Heart left ventricle (tissue), 16 donors: ENCODE measurements around the gene NOS2. TPM values are rescaled to one million over a fixed set of nuclear protein-coding genes. Genes with fewer than 3 reads are reported as not detected.
"Not testable (repeated sequence)": the region's sequence is repeated elsewhere in the genome, so short reads cannot be mapped to it uniquely, and the experiment has no call there.

Experiments
- ATAC-seq, 4 donors: fragments of 200-7000 bp; cut with Tn5 transposase; one replicate each; pipeline ENCODE4 v1.9.1; 2020 to 2022; ENCODE audit warnings: moderate library complexity in 4 of 4, mild to moderate bottlenecking in 3 of 4, moderate number of reproducible peaks in 1 of 4
- DNase-seq, 5 donors: peaks; one replicate each; pipeline ENCODE4 v3.0.0-alpha.2; 2020
- H3K27ac ChIP-seq, 12 donors: fragments of 200-600 bp; sonication (generic) in 4 of 12; one replicate each; pipeline versions ENCODE4 v1.5.0 to v1.8.0; 2016 to 2022; ENCODE audit warnings: mild to moderate bottlenecking in 2 of 12
- H3K27me3 ChIP-seq, 9 donors: fragments of 200-600 bp; sonication (generic) in 2 of 9; one replicate each; pipeline versions ENCODE4 v1.5.1 to v1.8.0; 2016 to 2022; ENCODE audit warnings: mild to moderate bottlenecking in 3 of 9
- H3K36me3 ChIP-seq, 9 donors: fragments of 200-600 bp; sonication (generic) in 2 of 9; one replicate each; pipeline versions ENCODE4 v1.5.0 to v1.8.0; 2018 to 2022; ENCODE audit warnings: mild to moderate bottlenecking in 2 of 9
- H3K4me1 ChIP-seq, 12 donors: fragments of 200-600 bp; sonication (generic) in 4 of 12; one replicate each; pipeline versions ENCODE4 v1.5.0 to v1.8.0; 2016 to 2022; ENCODE audit warnings: mild to moderate bottlenecking in 3 of 12
- H3K4me3 ChIP-seq, 12 donors: fragments of 200-600 bp; sonication (generic) in 4 of 12; one replicate each; pipeline versions ENCODE4 v1.5.0 to v1.8.0; 2017 to 2022; ENCODE audit warnings: mild to moderate bottlenecking in 9 of 12, moderate library complexity in 4 of 12
- H3K9me3 ChIP-seq, 12 donors: fragments of 200-600 bp; sonication (generic) in 4 of 12; one replicate each; pipeline versions ENCODE4 v1.5.0 to v1.8.0; 2016 to 2022; ENCODE audit warnings: mild to moderate bottlenecking in 1 of 12
- POLR2A ChIP-seq, 2 donors: fragments of 450-650 bp; IDR thresholded peaks; one replicate each; pipeline ENCODE4 v1.6.1; 2017; ENCODE audit warnings: antibody characterized with exemption in 2 of 2, mild to moderate bottlenecking in 2 of 2, moderate library complexity in 2 of 2
- WGBS, 4 donors: extraction: QIAGEN DNeasy Blood & Tissue Kit in 2 of 4; methylation state at CpG; one replicate each; pipeline versions ENCODE4 v1.1.5 to v1.1.7; 2013 to 2018; 5-methylcytosine and 5-hydroxymethylcytosine counted together
- intact Hi-C, 10 donors: fragments of 100-400 bp; cut with DNase I; formaldehyde crosslinking; loops; one replicate each; pipeline versions ENCODE4 v1.11.1 to v1.14.2; 2022
- long read RNA-seq, 3 donors: library from polyadenylated mRNA; unstranded; transcript quantifications; one replicate each; pipeline ENCODE4 v2.0.0, GENCODE V29; 2020 to 2021
- polyA plus RNA-seq, 2 donors: library from polyadenylated mRNA; stranded (reverse); fragments of 200-250 nt; gene quantifications; one replicate each; pipeline ENCODE4 v1.2.3, GENCODE V29; 2013
- total RNA-seq, 9 donors: library from RNA; depleted of rRNA in 2 of 9; stranded (reverse); fragments of >200 nt in 2 of 9; fragmentation: NEBNext Ultra II Directional in 3 of 9; extraction: Animal tissue kit (Norgen Biotek cat#: 25700) in 3 of 9; gene quantifications; one replicate each; pipeline versions ENCODE4 v1.1.0 to v1.2.4, GENCODE V29; 2016 to 2023
- TF ChIP-seq, protein P1 (sequence below), 12 donors: fragments of 200-600 bp; sonication (generic) in 4 of 12; IDR thresholded peaks; one replicate each; pipeline versions ENCODE4 v1.5.0 to v1.8.0; 2018 to 2022; ENCODE audit warnings: antibody characterized with exemption in 12 of 12, mild to moderate bottlenecking in 5 of 12
- donor health status: ischemic (EF 13 %, LVEDD 7.1; RV severe dilation, severe dysfunction).
- donor health status: healthy with polysubstance abuse.
- donor health status: DM: no; HTN: yes; CAD: no.
- donor health status: DM: no; HTN: no; CAD: no.
- donor health status: ischemic (EF 25% LVEDD 6.9; RV normal size, moderate dysfunction).
- donor health status: ischemic (EF 25% LVEDD 5.7; RV mildly dilated, moderate dysfunction).
- donor health status: healthy.
- donor health status: DM: yes; HTN: yes; CAD: no.
- donor health status: ischemic (EF 35%, LVEDD 5.7; RV mildly dilated, moderate dysfunction).
- donor health status: nonischemic (EF 11% LVEDD 7.7; RV severe dilation, severe dysfunction).
- donor health status: DM: yes; HTN: yes; CAD: no.
- donor health status: PGD.
- donor health status: ischemic (EF 29% LVEDD 5.4; RV normal size, mild dysfunction).
- donor health status: nonischemic (EF 23%, LVEDD 6.1; RV moderate dilation, normal function).

NOS2 gene
- total RNA-seq (1 to 10 TPM in 1 of 9 donors, under 1 TPM in 8; 0.07 to 2.2 (median 0.20) TPM), polyA plus RNA-seq (under 1 TPM in 1 of 2 donors, not detected in 1; 0.10 TPM)
- long read RNA-seq, donor 1, result 0 reads
- long read RNA-seq, donor 2, result 0 reads
- long read RNA-seq, donor 3, partial matches to known transcripts, result 0 of 1 reads
- long read RNA-seq, donor 3, other reads (novel, unspliced or antisense), result 0 of 1 reads

DNA sequence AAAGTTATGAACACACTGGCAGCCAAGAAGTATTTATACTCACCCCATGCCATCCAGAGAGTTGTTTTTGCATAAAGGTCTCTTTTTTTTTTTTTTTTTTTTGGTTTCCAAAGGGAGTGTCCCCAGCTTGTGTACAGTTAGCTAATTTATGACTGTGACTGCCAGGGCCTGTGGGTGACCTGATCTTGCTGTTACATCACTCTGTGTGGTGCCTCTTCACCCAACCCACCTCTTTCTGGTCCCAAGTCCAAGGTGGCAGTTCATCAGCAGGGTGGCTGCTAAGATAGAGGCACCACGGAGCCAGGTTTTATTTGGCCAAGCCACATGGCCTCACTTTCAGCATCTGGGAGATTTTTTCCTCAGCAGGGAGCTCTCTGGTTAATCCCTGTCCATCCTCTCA is at the start of gene NOS2:
Gene NOS2, minus strand, starts transcription at position 8 of the 400 bp plus-strand sequence. CDS start 1,720 bp downstream, outside the sequence.
- WGBS, 4 donors, result 42 to 51% (median 48%) methylated on average over 1 of the region's 1 CpG
- intact Hi-C loops, result loop anchor here in 5 of 10 donors (5.0 to 10.0 kb wide), 4 partner anchors 344 to 454 kb away; no protein-coding TSS in a partner anchor
- TF ChIP-seq POLR2A (IDR thresholded peaks at IDR 0.05), result no peak
- TF ChIP-seq, protein P1, sequence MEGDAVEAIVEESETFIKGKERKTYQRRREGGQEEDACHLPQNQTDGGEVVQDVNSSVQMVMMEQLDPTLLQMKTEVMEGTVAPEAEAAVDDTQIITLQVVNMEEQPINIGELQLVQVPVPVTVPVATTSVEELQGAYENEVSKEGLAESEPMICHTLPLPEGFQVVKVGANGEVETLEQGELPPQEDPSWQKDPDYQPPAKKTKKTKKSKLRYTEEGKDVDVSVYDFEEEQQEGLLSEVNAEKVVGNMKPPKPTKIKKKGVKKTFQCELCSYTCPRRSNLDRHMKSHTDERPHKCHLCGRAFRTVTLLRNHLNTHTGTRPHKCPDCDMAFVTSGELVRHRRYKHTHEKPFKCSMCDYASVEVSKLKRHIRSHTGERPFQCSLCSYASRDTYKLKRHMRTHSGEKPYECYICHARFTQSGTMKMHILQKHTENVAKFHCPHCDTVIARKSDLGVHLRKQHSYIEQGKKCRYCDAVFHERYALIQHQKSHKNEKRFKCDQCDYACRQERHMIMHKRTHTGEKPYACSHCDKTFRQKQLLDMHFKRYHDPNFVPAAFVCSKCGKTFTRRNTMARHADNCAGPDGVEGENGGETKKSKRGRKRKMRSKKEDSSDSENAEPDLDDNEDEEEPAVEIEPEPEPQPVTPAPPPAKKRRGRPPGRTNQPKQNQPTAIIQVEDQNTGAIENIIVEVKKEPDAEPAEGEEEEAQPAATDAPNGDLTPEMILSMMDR (IDR thresholded peaks at IDR 0.05), result no peak
- H3K9me3 ChIP-seq, result no peaks in the 10 kb centered on the region
- no peak within 1 kb of the TSS for H3K27ac ChIP-seq
- peaks cover 0 to 3% (median 0%) of the 10 kb centered on the region in 9 donors for H3K27me3 ChIP-seq
- ATAC-seq (no peak), DNase-seq (no peak)
- no peaks in the 10 kb centered on the region for H3K36me3 ChIP-seq
- no peak within 1 kb of the TSS for H3K4me3 ChIP-seq
- H3K4me1 ChIP-seq, result peaks cover 0 to 3% (median 0%) of the 10 kb centered on the region in 12 donors

DNA sequence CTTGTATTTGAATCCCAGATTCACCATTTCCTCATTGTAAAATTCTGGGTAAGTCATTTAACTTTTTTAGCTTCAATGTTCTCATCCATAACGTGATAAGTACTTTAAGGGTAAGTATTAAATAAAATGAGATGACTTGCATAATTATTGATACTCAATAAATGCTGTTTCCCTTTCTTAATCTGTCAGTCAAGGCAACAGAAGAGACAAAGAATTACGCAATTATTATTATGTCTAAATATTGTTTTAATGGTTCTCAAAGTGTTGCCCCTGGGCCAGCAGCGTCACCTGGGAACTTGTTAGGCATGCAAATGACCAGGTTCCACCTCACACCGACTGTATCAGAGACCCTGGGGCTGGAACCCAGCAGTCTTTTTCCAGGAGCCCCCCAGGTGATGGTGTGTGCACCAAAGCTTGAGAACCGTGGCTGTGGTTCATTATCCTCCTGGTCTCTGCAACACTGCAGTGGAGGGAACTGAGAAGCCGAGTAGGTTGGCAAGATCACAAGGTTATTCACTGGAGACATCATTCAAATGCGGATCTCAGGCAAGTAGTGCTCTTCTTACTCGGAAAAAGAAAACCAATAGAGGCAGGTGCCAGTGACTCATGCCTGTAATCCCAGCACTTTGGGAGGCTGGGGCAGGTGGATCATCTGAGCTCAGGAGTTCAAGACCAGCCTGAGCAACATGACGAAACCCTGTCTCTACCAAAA is 49.3 kb upstream of the NOS2 start:
- H3K9me3 ChIP-seq, result no peaks in the 10 kb centered on the region
- ATAC-seq, result no peak
- WGBS, 4 donors, result 76 to 81% (median 80%) methylated on average over 9 of the region's 9 CpGs
- no peak for TF ChIP-seq POLR2A (IDR thresholded peaks at IDR 0.05)
- TF ChIP-seq, protein P1 (IDR thresholded peaks at IDR 0.05), result no peak
- H3K4me1 ChIP-seq, result no peaks in the 10 kb centered on the region
- H3K27ac ChIP-seq, result no peak overlapping the region
- H3K27me3 ChIP-seq, result no peaks in the 10 kb centered on the region
- no peaks in the 10 kb centered on the region for H3K36me3 ChIP-seq
- H3K4me3 ChIP-seq, result no peak overlapping the region
- no peak for DNase-seq
- intact Hi-C loops, result no loop called here

DNA sequence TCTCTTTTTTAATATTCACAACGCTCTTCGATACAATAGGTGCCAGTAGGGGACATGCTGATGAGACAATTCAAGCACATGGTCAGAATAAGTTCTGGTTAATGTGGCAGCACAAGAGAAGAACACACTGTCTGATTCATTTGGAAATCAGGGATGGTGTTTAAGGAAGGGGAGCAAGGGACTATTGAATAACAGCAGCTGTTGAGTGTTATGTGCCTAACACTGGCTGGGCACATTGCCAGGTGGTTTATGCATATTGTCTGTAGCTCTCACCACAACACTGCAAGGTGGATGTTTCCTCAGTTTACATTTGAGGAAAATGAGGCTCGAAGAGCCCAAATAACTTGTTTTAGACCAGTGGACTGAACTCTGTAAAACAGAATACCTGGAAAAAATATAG is 48.6 kb upstream of the NOS2 start:
- intact Hi-C loops, result no loop called here
- Histone ChIP-seq H3K36me3 (no peaks in the 10 kb centered on the region), H3K4me3 (no peak overlapping the region), H3K27me3 (no peaks in the 10 kb centered on the region), H3K4me1 (no peaks in the 10 kb centered on the region), H3K9me3 (no peaks in the 10 kb centered on the region), H3K27ac (no peak overlapping the region)
- ATAC-seq, result no peak
- no peak for DNase-seq
- TF ChIP-seq, protein P1 (IDR thresholded peaks at IDR 0.05), result no peak
- no peak for TF ChIP-seq POLR2A (IDR thresholded peaks at IDR 0.05)
- WGBS, 4 donors, result 88 to 93% (median 91%) methylated on average over 3 of the region's 3 CpGs

DNA sequence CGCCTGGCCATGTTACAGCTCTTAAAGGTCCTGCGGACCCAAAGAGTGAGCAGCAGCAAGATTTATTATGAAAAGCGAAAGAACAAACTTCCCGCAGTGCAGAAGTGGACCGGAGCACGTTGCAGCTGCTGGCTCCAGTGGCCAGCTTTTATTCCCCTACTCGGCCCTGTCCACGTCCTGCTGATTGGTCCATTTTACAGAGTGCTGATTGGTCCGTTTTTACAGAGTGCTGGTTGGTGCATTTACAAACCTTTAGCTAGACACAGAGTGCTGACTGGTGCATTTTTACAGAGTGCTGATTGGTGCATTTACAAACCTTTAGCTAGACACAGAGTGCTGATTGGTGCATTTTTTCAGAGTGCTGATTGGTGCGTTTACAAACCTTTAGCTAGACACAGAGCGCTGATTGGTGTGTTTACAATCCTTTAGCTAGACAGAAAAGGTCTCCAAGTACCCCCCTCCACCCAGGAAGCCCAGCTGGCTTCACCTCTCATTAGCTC is 46.5 kb upstream of the NOS2 start:
- H3K27me3 ChIP-seq, ATAC-seq, H3K4me3 ChIP-seq, intact Hi-C loops, H3K4me1 ChIP-seq, H3K36me3 ChIP-seq, H3K27ac ChIP-seq, DNase-seq, H3K9me3 ChIP-seq: not testable (repeated sequence)
- WGBS, 4 donors, result 86 to 96% (median 88%) methylated on average over 11 of the region's 11 CpGs
